ENCODE measurements around the gene MAEL. TPM values are rescaled to one million over a fixed set of nuclear protein-coding genes. Genes with fewer than 3 reads are reported as not detected.

The MAEL gene
- total RNA-seq, 1 donor from 2014 or later, result not detected

- Mint-ChIP-seq H3K27ac (no peak overlapping the region), H3K4me3 (ENCODE audit: low read depth) (no peak overlapping the region)
Measured at GRCh38 chr1:166950156-166950555, 38.9 kb upstream of the MAEL start.

DNA sequence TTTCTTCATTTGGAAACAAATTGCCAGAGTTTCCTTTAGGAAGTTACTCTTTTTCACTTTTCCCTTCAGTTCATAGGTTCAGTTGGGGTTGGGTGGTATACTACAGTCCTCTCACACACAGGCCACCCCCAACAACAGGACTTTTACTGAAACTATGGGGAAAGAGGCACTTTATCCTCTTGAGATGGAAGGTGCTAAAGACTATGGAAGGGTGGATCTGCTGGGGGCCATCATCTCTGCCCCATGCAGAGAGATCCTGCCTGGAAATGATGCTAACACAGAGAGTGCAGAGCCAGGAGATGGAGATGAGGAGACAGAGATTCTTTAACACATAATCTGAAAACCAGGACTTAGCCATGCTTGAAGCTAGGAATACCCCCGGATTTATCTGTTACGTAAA lies 38.0 kb upstream of the MAEL start:
- TF ChIP-seq, protein P1, sequence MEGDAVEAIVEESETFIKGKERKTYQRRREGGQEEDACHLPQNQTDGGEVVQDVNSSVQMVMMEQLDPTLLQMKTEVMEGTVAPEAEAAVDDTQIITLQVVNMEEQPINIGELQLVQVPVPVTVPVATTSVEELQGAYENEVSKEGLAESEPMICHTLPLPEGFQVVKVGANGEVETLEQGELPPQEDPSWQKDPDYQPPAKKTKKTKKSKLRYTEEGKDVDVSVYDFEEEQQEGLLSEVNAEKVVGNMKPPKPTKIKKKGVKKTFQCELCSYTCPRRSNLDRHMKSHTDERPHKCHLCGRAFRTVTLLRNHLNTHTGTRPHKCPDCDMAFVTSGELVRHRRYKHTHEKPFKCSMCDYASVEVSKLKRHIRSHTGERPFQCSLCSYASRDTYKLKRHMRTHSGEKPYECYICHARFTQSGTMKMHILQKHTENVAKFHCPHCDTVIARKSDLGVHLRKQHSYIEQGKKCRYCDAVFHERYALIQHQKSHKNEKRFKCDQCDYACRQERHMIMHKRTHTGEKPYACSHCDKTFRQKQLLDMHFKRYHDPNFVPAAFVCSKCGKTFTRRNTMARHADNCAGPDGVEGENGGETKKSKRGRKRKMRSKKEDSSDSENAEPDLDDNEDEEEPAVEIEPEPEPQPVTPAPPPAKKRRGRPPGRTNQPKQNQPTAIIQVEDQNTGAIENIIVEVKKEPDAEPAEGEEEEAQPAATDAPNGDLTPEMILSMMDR (IDR thresholded peaks at IDR 0.05; ENCODE audit: unreplicated experiment), result no peak
- no peaks in the 10 kb centered on the region for H3K9me3 Mint-ChIP-seq (ENCODE audit: low read depth)
- H3K4me1 Mint-ChIP-seq (ENCODE audit: low read depth), result peaks cover 9% of the 10 kb centered on the region
- H3K36me3 Mint-ChIP-seq (ENCODE audit: insufficient read depth), result no peaks in the 10 kb centered on the region
- DNase-seq (ENCODE audit: low spot score, unreplicated experiment), result no peak
- no peak overlapping the region for H3K27ac Mint-ChIP-seq
- H3K27me3 Mint-ChIP-seq, result peaks cover 38% of the 10 kb centered on the region
- H3K4me3 Mint-ChIP-seq (ENCODE audit: low read depth), result no peak overlapping the region

More at GRCh38 chr1:166950156-166950555, 38.9 kb upstream of the MAEL start:
- H3K9me3 Mint-ChIP-seq (ENCODE audit: low read depth), result no peaks in the 10 kb centered on the region
- no peaks in the 10 kb centered on the region for H3K36me3 Mint-ChIP-seq (ENCODE audit: insufficient read depth)
- TF ChIP-seq, protein P1 (IDR thresholded peaks at IDR 0.05; ENCODE audit: unreplicated experiment), result no peak
- H3K4me1 Mint-ChIP-seq (ENCODE audit: low read depth), result peaks cover 9% of the 10 kb centered on the region
- H3K27me3 Mint-ChIP-seq, result peaks cover 47% of the 10 kb centered on the region
- DNase-seq (ENCODE audit: low spot score, unreplicated experiment), result no peak

DNA sequence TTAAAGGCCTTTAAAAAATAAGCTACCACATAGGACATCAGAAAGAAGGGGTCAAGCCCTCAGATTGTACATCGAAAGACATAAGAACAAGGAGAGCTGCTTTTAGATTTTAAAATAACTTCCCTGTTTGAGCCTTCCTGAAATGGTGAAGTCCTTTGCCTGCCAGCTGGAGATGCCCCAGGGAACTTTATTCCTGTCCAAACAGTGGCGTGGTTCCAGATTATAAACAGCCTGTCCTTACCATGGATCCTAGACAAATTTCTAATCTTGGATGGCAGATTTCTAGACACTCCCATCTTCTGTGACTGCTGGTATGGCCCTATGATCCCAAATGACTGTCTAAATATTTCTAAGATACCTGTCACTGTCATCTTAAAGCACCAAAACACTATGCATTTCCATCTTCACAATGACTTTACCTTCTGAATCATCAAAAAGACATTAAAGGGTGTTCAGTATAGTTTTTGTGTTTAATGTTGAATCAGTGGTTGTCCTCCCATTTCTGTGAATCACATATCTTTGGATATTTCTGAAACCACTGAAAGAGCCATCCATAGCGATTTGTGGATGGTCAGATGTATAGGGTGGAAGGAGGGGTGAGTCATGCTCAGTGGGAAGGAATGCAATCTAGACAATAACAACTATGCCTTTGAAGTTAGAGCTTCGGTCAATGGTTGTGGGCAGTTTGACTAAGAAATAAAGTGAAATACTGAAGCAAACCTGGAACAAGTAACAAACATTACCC lies 36.9 kb upstream of the MAEL start:
- H3K27ac Mint-ChIP-seq, result no peak overlapping the region
- peaks cover 32% of the 10 kb centered on the region for H3K27me3 Mint-ChIP-seq
- no peak overlapping the region for H3K4me3 Mint-ChIP-seq (ENCODE audit: low read depth)
- no peaks in the 10 kb centered on the region for H3K36me3 Mint-ChIP-seq (ENCODE audit: insufficient read depth)
- H3K9me3 Mint-ChIP-seq (ENCODE audit: low read depth), result no peaks in the 10 kb centered on the region
- TF ChIP-seq, protein P1 (IDR thresholded peaks at IDR 0.05; ENCODE audit: unreplicated experiment), result no peak
- no peak for DNase-seq (ENCODE audit: low spot score, unreplicated experiment)
- H3K4me1 Mint-ChIP-seq (ENCODE audit: low read depth), result peaks cover 11% of the 10 kb centered on the region

GRCh38 chr1:166953491-166953890 lies 35.6 kb upstream of the MAEL start:
- Mint-ChIP-seq H3K27me3 (peaks cover 24% of the 10 kb centered on the region), H3K4me3 (ENCODE audit: low read depth) (no peak overlapping the region), H3K36me3 (ENCODE audit: insufficient read depth) (no peaks in the 10 kb centered on the region), H3K9me3 (ENCODE audit: low read depth) (no peaks in the 10 kb centered on the region), H3K4me1 (ENCODE audit: low read depth) (peaks cover 7% of the 10 kb centered on the region), H3K27ac (no peak overlapping the region)
- DNase-seq (ENCODE audit: low spot score, unreplicated experiment), result no peak
- TF ChIP-seq, protein P1 (IDR thresholded peaks at IDR 0.05; ENCODE audit: unreplicated experiment), result no peak

GRCh38 chr1:166956057-166956850 lies 32.8 kb upstream of the MAEL start:
- peaks cover 7% of the 10 kb centered on the region for H3K4me1 Mint-ChIP-seq (ENCODE audit: low read depth)
- H3K4me3 Mint-ChIP-seq (ENCODE audit: low read depth), result no peak overlapping the region
- H3K9me3 Mint-ChIP-seq (ENCODE audit: low read depth), result no peaks in the 10 kb centered on the region
- TF ChIP-seq, protein P1 (IDR thresholded peaks at IDR 0.05; ENCODE audit: unreplicated experiment), result no peak
- peaks cover 19% of the 10 kb centered on the region for H3K27me3 Mint-ChIP-seq
- DNase-seq (ENCODE audit: low spot score, unreplicated experiment), result no peak
- H3K36me3 Mint-ChIP-seq (ENCODE audit: insufficient read depth), result no peaks in the 10 kb centered on the region
- no peak overlapping the region for H3K27ac Mint-ChIP-seq
